Uterus (tissue), 4 donors: ENCODE results near the gene CMTR1. TPM values are rescaled to one million over a fixed set of nuclear protein-coding genes. Genes with fewer than 3 reads are reported as not detected.

Source experiments
- DNase-seq, 2 donors: peaks; one replicate each; pipeline ENCODE4 v3.0.0-alpha.2; 2019 to 2020
- H3K27ac ChIP-seq, 2 donors: fragments of 200-600 bp; sonication (generic); 1 replicate in 1 of 2; 2 replicates in 1 of 2; pipeline ENCODE4 v1.5.1; 2016 to 2018
- H3K27me3 ChIP-seq, 2 donors: fragments of 200-600 bp; sonication (generic); one replicate each; pipeline ENCODE4 v1.5.1; 2018 to 2019; ENCODE audit warnings: control low read depth in 1 of 2
- H3K36me3 ChIP-seq, 2 donors: fragments of 200-600 bp; sonication (generic); one replicate each; pipeline ENCODE4 v1.5.1; 2019; ENCODE audit warnings: control low read depth in 1 of 2
- H3K4me1 ChIP-seq, 2 donors: fragments of 200-600 bp; sonication (generic); one replicate each; pipeline ENCODE4 v1.5.1; 2018 to 2019; ENCODE audit warnings: control low read depth in 1 of 2
- H3K4me3 ChIP-seq, 2 donors: fragments of 200-600 bp; sonication (generic); 1 replicate in 1 of 2; 2 replicates in 1 of 2; pipeline ENCODE4 v1.5.1; 2018 to 2019; ENCODE audit warnings: mild to moderate bottlenecking in 1 of 2
- H3K9me3 ChIP-seq, 2 donors: fragments of 200-600 bp; sonication (generic); one replicate each; pipeline ENCODE4 v1.5.1; 2019; ENCODE audit warnings: control low read depth in 1 of 2
- POLR2A ChIP-seq, 2 donors: fragments of 450-650 bp; IDR thresholded peaks; one replicate each; pipeline ENCODE4 v1.6.1; 2016; ENCODE audit warnings: antibody characterized with exemption in 2 of 2, mild to moderate bottlenecking in 1 of 2, moderate library complexity in 1 of 2
- intact Hi-C: fragments of 100-400 bp; cut with DNase I; formaldehyde crosslinking; loops from one replicate; pipeline ENCODE4 v1.15.1; 2023; ENCODE audit warnings: low total_unique reads
- total RNA-seq, 4 donors: library from RNA; depleted of rRNA in 3 of 4; stranded (reverse); fragments of >200 nt in 3 of 4; gene quantifications; one replicate each; pipeline versions ENCODE4 v1.1.0 to v1.2.4, GENCODE V29; 2014 to 2023
- TF ChIP-seq, protein P1 (sequence below), 4 experiments: fragments of 200-600 bp in 2 of 4; fragments of 450-650 bp in 2 of 4; sonication (generic) in 2 of 4; IDR thresholded peaks; one replicate each; pipeline ENCODE4 v1.5.1; 2016 to 2019; ENCODE audit warnings: antibody characterized with exemption in 4 of 4, mild to moderate bottlenecking in 2 of 4, moderate library complexity in 1 of 4
- donor health status: DM: yes; HTN: yes; CAD: no.

CMTR1 gene
- total RNA-seq, 4 donors from 2014 or later, result 5.9 to 54.9 (median 31.0) TPM

DNA sequence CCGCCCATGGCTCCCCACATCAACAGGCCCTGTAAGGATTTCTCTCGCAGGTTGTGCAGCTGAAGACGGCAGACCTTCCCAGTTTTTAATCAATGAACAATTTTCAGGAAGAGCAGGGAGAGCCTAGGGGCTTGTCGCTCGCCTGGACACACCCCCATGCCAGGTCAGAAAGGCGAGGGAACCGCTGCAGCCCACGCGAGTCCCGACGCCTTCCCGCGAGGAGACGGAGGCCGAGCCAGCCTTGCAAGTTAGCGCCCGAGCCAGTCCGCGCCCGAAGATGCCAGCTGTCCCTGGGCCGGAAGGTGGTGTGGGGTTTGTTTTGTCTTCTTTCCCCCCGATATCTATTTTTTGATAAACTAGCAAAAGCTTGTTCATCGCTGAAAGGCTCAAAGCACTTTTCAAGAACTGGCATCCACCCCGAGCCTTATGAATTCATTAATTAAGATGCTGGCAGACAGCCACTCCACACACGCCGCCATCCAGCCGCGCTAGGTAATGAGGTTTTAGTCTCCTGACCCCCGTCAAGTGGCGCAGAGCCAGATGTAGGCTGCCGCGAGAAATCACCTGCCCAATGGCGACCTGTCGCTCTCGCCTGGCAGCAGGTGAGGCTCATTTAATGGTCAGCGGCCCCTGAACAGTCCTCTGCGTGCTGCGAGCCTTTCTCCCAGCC is 60.1 kb downstream of the CMTR1 start:
- intact Hi-C loops, result no loop called here
- no peak overlapping the region for H3K27ac ChIP-seq
- no peak overlapping the region for H3K4me3 ChIP-seq
- no peak for DNase-seq
- H3K36me3 ChIP-seq, result no peaks in the 10 kb centered on the region
- no peaks in the 10 kb centered on the region for H3K27me3 ChIP-seq
- no peaks in the 10 kb centered on the region for H3K4me1 ChIP-seq
- TF ChIP-seq, protein P1, sequence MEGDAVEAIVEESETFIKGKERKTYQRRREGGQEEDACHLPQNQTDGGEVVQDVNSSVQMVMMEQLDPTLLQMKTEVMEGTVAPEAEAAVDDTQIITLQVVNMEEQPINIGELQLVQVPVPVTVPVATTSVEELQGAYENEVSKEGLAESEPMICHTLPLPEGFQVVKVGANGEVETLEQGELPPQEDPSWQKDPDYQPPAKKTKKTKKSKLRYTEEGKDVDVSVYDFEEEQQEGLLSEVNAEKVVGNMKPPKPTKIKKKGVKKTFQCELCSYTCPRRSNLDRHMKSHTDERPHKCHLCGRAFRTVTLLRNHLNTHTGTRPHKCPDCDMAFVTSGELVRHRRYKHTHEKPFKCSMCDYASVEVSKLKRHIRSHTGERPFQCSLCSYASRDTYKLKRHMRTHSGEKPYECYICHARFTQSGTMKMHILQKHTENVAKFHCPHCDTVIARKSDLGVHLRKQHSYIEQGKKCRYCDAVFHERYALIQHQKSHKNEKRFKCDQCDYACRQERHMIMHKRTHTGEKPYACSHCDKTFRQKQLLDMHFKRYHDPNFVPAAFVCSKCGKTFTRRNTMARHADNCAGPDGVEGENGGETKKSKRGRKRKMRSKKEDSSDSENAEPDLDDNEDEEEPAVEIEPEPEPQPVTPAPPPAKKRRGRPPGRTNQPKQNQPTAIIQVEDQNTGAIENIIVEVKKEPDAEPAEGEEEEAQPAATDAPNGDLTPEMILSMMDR (IDR thresholded peaks at IDR 0.05), result no peak
- no peak for TF ChIP-seq POLR2A (IDR thresholded peaks at IDR 0.05)
- no peaks in the 10 kb centered on the region for H3K9me3 ChIP-seq

DNA sequence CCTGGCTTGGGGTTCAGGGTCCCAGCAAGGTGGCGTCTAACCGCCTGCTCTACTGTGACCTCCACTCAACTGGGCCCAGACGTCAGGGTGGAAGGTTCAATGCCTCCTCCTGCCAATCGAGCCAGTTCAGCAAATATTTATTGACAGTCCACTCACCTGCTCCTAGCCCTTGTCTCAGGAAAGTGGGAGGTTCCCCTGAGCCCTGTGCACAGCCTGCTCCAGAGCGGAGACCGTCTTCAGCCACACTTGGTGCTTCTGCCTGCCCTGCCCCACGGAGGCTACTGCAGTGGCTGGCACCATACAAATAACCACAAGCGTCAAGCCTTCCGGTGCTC is 60.6 kb downstream of the CMTR1 start:
- intact Hi-C loops, result no loop called here
- no peaks in the 10 kb centered on the region for H3K36me3 ChIP-seq
- TF ChIP-seq, protein P1 (IDR thresholded peaks at IDR 0.05), result no peak
- no peak for TF ChIP-seq POLR2A (IDR thresholded peaks at IDR 0.05)
- H3K27ac ChIP-seq, result no peak overlapping the region
- no peaks in the 10 kb centered on the region for H3K27me3 ChIP-seq
- H3K4me1 ChIP-seq, result no peaks in the 10 kb centered on the region
- DNase-seq, result no peak
- no peaks in the 10 kb centered on the region for H3K9me3 ChIP-seq
- no peak overlapping the region for H3K4me3 ChIP-seq

DNA sequence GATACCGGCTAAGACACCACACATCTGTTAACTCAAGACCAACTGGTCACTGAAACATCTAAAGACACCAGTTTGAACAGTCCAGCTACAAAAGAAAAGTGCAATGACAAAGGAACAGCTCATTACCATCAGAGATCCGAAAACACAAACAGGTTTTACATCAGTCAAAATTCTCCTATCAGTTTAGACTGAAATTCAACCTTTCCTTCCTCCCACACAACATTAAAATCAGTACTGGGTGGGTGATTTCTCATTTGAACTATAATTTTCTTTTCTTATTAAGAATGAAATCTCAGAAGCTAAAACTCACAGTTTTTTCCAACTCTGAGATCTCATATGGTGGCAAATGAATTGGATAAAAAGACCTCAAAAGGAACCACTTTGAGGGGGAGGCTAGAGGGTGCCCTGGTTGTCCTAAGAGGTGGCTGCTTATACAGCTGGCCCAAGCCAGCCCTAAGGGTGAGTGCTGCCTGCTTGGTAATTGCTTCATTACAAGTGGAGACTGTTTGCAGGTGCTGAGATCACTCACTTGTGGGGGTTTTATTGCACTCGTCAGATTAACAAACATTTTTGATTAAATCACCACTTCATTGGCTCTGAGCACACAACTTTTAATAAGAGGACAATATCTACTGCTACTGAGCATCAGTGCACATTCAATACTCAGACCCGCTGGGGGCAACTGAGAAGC is 62.4 kb downstream of the CMTR1 start:
- Histone ChIP-seq H3K36me3 (no peaks in the 10 kb centered on the region), H3K9me3 (no peaks in the 10 kb centered on the region), H3K4me3 (no peak overlapping the region), H3K4me1 (no peaks in the 10 kb centered on the region), H3K27me3 (no peaks in the 10 kb centered on the region), H3K27ac (no peak overlapping the region)
- intact Hi-C loops, result no loop called here
- TF ChIP-seq POLR2A (IDR thresholded peaks at IDR 0.05), result no peak
- TF ChIP-seq, protein P1 (IDR thresholded peaks at IDR 0.05), result no peak
- DNase-seq, result no peak

DNA sequence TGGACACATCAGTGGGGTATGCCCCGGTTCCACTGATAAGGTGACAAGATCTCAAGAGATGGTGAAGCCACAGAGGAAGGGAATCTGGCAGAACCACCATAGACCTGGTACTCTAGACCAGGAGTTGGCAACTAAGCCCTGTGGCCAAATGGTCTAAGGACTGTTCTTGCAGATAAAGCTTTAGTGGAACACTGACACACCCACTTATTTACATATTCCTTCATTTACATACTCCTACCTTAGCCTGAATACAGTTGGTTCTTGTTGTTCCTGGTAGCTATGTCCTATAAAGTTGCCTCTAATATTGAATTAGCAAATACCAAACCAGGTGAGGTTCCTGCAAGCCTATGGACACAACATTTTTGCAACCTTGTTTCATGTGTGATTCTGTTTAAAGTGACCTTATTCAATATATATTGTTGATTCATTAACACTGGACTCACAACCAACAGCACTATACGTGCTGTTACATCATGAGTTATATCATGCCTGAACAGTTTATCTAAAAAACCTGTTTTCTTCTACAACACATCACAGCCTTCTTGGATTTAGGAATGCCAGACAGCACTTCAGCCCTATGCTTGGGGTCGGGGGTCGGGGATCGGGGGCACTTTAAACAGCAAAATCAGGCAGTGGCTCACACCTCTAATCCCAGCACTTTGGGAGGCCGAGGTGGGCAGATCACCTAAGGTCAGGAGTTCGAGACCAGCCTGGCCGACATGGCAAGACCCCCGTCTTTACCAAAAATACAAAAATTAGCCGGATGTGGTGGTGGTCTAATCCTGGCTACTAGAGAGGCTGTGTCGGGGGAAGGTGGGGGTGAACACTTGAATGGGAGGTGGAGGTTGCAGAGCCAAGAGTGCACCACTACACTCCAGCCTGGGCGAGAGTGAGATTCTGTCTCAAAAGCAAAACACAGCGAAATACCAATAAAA is 64.2 kb downstream of the CMTR1 start:
- H3K27me3 ChIP-seq, result no peaks in the 10 kb centered on the region
- no peak for DNase-seq
- no peaks in the 10 kb centered on the region for H3K4me1 ChIP-seq
- no peaks in the 10 kb centered on the region for H3K9me3 ChIP-seq
- intact Hi-C loops, result no loop called here
- no peaks in the 10 kb centered on the region for H3K36me3 ChIP-seq
- no peak overlapping the region for H3K4me3 ChIP-seq
- TF ChIP-seq, protein P1 (IDR thresholded peaks at IDR 0.05), result no peak
- TF ChIP-seq POLR2A (IDR thresholded peaks at IDR 0.05), result no peak
- no peak overlapping the region for H3K27ac ChIP-seq
